GM12878 (cell line): ENCODE results near the gene TMEM179B.
A peak's percentile ranks its signal among the peaks of the same experiment; 100 is the strongest.

Experiments used
- CTCF ChIP-seq, 3 experiments: IDR thresholded peaks in 2 of 3; conservative IDR thresholded peaks in 1 of 3; 2 replicates each; pipeline ENCODE4 v1.5.1; 2011; ENCODE audit warnings: low read depth in 3 of 3, low read length in 3 of 3, mild to moderate bottlenecking in 3 of 3, control low read depth in 2 of 3, moderate library complexity in 2 of 3, inconsistent platforms in 1 of 3, mixed read lengths in 1 of 3; ENCODE audit not compliant: control insufficient read depth in 2 of 3, insufficient read depth in 1 of 3; ENCODE audit errors: extremely low read depth in 1 of 3
- GABPA ChIP-seq: IDR thresholded peaks from 2 replicates; pipeline ENCODE4 v1.6.1; 2014; ENCODE audit warnings: antibody characterized with exemption, low read depth, mild to moderate bottlenecking, inconsistent platforms

DNA sequence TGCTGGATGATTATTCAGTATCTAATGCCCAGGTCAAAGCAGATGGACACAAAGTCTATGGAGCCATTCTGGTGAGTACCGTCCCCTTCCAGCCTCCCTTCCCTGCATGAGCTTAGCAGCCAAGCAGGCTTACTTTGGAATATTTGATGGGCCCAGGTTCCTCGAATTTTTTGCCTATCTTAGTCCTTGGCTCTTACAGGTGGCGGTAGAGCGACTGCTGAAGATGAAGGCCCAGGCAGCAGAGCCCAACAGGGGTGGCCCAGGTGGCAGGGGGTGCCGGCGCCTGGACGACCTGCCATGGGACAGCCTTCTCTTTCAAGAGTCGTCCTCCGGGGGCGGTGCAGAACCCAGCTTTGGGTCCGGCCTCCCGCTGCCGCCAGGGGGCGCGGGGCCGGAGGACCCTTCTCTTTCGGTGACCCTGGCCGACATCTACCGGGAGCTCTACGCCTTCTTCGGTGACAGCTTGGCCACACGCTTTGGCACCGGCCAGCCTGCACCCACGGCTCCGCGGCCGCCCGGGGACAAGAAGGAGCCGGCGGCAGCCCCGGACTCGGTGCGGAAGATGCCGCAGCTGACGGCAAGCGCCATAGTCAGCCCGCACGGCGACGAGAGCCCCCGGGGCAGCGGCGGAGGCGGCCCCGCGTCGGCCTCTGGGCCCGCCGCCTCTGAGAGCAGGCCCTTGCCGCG, 741 bp upstream of the TMEM179B start:
- TF ChIP-seq CTCF (IDR thresholded peaks at IDR 0.05 in 2 of 3, conservative IDR thresholded peaks at IDR 0.05 in 1 of 3; ENCODE audit: control insufficient read depth in 2 of 3, extremely low read depth in 1 of 3, insufficient read depth in 1 of 3, low read depth in 3 of 3, low read length in 3 of 3): peak; percentile 97 to 100 (median 99)
- no peak for TF ChIP-seq GABPA
